GM23338 (cell line): Measurements from ENCODE around the gene KLC4. TPM values are rescaled to one million over a fixed set of nuclear protein-coding genes. Genes with fewer than 3 reads are reported as not detected.
A peak's percentile ranks its signal among the peaks of the same experiment; 100 is the strongest.

ENCODE experiments used
- ATAC-seq: fragments of 200-7000 bp; cut with Tn5 transposase; 3 replicates; pipeline ENCODE4 v1.9.1; 2020
- DNase-seq: peaks from one replicate; pipeline ENCODE4 v3.0.0-alpha.2; 2015; ENCODE audit warnings: low spot score
- H2AFZ ChIP-seq: fragments of 200-600 bp; sonication (generic); 2 replicates; pipeline ENCODE4 v1.8.0; 2016; ENCODE audit warnings: antibody characterized with exemption, mild to moderate bottlenecking, moderate library complexity
- H3F3A ChIP-seq: fragments of 200-600 bp; sonication (generic); replicated peaks from 2 replicates; pipeline ENCODE4 v1.8.0; 2017; ENCODE audit warnings: antibody characterized with exemption, mixed run types, low read depth
- H3K27ac ChIP-seq: fragments of 200-600 bp; sonication (generic); 2 replicates; pipeline ENCODE4 v1.6.1; 2016; ENCODE audit warnings: low read depth
- H3K27me3 ChIP-seq: fragments of 200-600 bp; sonication (generic); 2 replicates; pipeline ENCODE4 v1.8.0; 2016; ENCODE audit warnings: mild to moderate bottlenecking, mixed run types, moderate library complexity; ENCODE audit not compliant: insufficient read depth
- H3K36me3 ChIP-seq: fragments of 200-600 bp; sonication (generic); 2 replicates; pipeline ENCODE4 v1.8.0; 2016; ENCODE audit warnings: mild to moderate bottlenecking; ENCODE audit not compliant: insufficient read depth
- H3K4me1 ChIP-seq: fragments of 200-600 bp; sonication (generic); 2 replicates; pipeline ENCODE4 v1.8.0; 2016; ENCODE audit warnings: mild to moderate bottlenecking, moderate library complexity; ENCODE audit not compliant: insufficient read depth
- H3K4me2 ChIP-seq: fragments of 200-600 bp; sonication (generic); 2 replicates; pipeline ENCODE4 v1.7.1; 2017; ENCODE audit warnings: mixed run types
- H3K4me3 ChIP-seq: fragments of 200-600 bp; sonication (generic); 2 replicates; pipeline ENCODE4 v1.6.1; 2016; ENCODE audit warnings: mixed run types
- H3K79me2 ChIP-seq: fragments of 200-600 bp; sonication (generic); replicated peaks from 2 replicates; pipeline ENCODE4 v1.8.0; 2017; ENCODE audit warnings: mild to moderate bottlenecking; ENCODE audit not compliant: insufficient read depth
- H3K9me2 ChIP-seq: fragments of 200-600 bp; sonication (generic); 2 replicates; pipeline ENCODE4 v1.8.0; 2017; ENCODE audit not compliant: insufficient read depth
- H4K20me1 ChIP-seq: fragments of 200-600 bp; sonication (generic); replicated peaks from 2 replicates; pipeline ENCODE4 v1.8.0; 2017; ENCODE audit warnings: mild to moderate bottlenecking; ENCODE audit not compliant: insufficient read depth
- H3K27ac Mint-ChIP-seq: 2 replicates; pipeline ENCODE4 v1.8.0; 2020; ENCODE audit warnings: inconsistent platforms, mild to moderate bottlenecking, moderate library complexity, mixed read lengths
- H3K27me3 Mint-ChIP-seq: 3 replicates; pipeline ENCODE4 v1.8.0; 2022; ENCODE audit warnings: low read depth, mild to moderate bottlenecking, moderate library complexity, mixed read lengths, inconsistent platforms; ENCODE audit not compliant: insufficient read depth, poor library complexity
- H3K36me3 Mint-ChIP-seq: 3 replicates; pipeline ENCODE4 v1.8.0; 2021; ENCODE audit warnings: low read depth, mild to moderate bottlenecking, inconsistent platforms, moderate library complexity, mixed read lengths
- H3K4me1 Mint-ChIP-seq: 3 replicates; pipeline ENCODE4 v1.8.0; 2020; ENCODE audit warnings: mild to moderate bottlenecking, inconsistent platforms, mixed read lengths
- H3K4me3 Mint-ChIP-seq: 3 replicates; pipeline ENCODE4 v1.8.0; 2021; ENCODE audit warnings: moderate library complexity, mild to moderate bottlenecking, inconsistent platforms, mixed read lengths
- H3K9me3 Mint-ChIP-seq: 3 replicates; pipeline ENCODE4 v1.8.0; 2020; ENCODE audit warnings: moderate library complexity, mild to moderate bottlenecking, inconsistent platforms, mixed read lengths
- EZH2 ChIP-seq: fragments of 200-600 bp; sonication (generic); IDR thresholded peaks from one replicate; pipeline ENCODE4 v1.8.0; 2017; ENCODE audit warnings: antibody characterized with exemption, mild to moderate bottlenecking, low read depth; ENCODE audit not compliant: unreplicated experiment
- EZH2phosphoT487 ChIP-seq: fragments of 200-600 bp; sonication (generic); IDR thresholded peaks from one replicate; pipeline ENCODE4 v1.8.1; 2018; ENCODE audit warnings: antibody characterized with exemption; ENCODE audit not compliant: unreplicated experiment
- JUNB ChIP-seq: IDR thresholded peaks from one replicate; pipeline ENCODE4 v1.6.1; 2016; ENCODE audit warnings: antibody characterized with exemption; ENCODE audit not compliant: unreplicated experiment
- NANOG ChIP-seq: IDR thresholded peaks from 2 replicates; pipeline ENCODE4 v1.6.1; 2016; ENCODE audit warnings: antibody characterized with exemption, borderline replicate concordance
- ZNF114 ChIP-seq: fragments of 250-450 bp; sonication (Bioruptor Pico); IDR thresholded peaks from 2 replicates; pipeline ENCODE4 v1.5.0; 2020; ENCODE audit warnings: mild to moderate bottlenecking, moderate library complexity
- polyA plus RNA-seq: library from polyadenylated mRNA; unstranded; fragments of >200 nt; fragmentation: Nextera tagmentation; extraction: Ambion mirVana; gene quantifications from 2 replicates; pipeline ENCODE4 v1.2.1, GENCODE V29; 2016
- total RNA-seq: library from RNA; depleted of rRNA; stranded (reverse); fragments of >200 nt; shearing (Covaris generic); gene quantifications from 2 replicates; pipeline ENCODE4 v1.2.3, GENCODE V29; 2014
- TF ChIP-seq, protein P1 (sequence below): fragments of 250-450 bp; sonication (Bioruptor Pico); IDR thresholded peaks from 2 replicates; pipeline ENCODE4 v1.5.0; 2020; ENCODE audit warnings: mild to moderate bottlenecking, moderate library complexity
- TF ChIP-seq, protein P2 (sequence below): IDR thresholded peaks from one replicate; pipeline ENCODE4 v1.6.1; 2018; ENCODE audit warnings: antibody characterized with exemption; ENCODE audit not compliant: unreplicated experiment

Gene KLC4
- total and polyA plus RNA-seq, 2 experiments from 2014 or later = 14.9 to 17.4 TPM

DNA sequence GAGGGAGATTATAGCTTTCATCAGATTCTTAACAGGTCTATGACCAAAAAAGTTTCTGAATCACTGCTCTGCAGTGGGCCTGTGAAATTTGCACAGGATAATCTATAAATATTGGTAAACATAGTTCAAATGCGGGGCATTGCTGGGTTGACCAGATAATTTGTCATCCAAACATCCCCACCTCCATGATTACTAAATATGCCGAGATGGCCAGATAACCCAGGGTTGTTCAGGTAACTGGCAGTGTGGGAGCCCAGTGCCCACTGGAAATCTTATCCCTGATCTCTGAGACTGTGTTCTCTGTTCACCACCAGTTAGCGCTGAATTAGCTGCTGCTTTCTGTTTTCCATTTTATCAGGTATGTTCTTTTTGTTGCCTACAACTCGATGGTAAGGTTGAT is 38.1 kb downstream of the KLC4 start:
- peak overlapping the region; percentile 84; the same call in 1 of the 2 replicates for H3K27ac ChIP-seq
- peaks cover 97% of the 10 kb centered on the region for H3K79me2 ChIP-seq
- DNase-seq = no peak
- Mint-ChIP-seq H3K9me3 (no peaks in the 10 kb centered on the region), H3K27me3 (peaks cover 3% of the 10 kb centered on the region), H3K4me3 (no peak overlapping the region), H3K27ac (peak overlapping the region; percentile 93; the same call in 1 of the 2 replicates), H3K4me1 (peaks cover 46% of the 10 kb centered on the region), H3K36me3 (no peaks in the 10 kb centered on the region)
- ATAC-seq = no peak
- no peak for TF ChIP-seq NANOG
- TF ChIP-seq JUNB = no peak
- no peak for TF ChIP-seq EZH2phosphoT487
- no peak for TF ChIP-seq EZH2
- TF ChIP-seq, protein P1, sequence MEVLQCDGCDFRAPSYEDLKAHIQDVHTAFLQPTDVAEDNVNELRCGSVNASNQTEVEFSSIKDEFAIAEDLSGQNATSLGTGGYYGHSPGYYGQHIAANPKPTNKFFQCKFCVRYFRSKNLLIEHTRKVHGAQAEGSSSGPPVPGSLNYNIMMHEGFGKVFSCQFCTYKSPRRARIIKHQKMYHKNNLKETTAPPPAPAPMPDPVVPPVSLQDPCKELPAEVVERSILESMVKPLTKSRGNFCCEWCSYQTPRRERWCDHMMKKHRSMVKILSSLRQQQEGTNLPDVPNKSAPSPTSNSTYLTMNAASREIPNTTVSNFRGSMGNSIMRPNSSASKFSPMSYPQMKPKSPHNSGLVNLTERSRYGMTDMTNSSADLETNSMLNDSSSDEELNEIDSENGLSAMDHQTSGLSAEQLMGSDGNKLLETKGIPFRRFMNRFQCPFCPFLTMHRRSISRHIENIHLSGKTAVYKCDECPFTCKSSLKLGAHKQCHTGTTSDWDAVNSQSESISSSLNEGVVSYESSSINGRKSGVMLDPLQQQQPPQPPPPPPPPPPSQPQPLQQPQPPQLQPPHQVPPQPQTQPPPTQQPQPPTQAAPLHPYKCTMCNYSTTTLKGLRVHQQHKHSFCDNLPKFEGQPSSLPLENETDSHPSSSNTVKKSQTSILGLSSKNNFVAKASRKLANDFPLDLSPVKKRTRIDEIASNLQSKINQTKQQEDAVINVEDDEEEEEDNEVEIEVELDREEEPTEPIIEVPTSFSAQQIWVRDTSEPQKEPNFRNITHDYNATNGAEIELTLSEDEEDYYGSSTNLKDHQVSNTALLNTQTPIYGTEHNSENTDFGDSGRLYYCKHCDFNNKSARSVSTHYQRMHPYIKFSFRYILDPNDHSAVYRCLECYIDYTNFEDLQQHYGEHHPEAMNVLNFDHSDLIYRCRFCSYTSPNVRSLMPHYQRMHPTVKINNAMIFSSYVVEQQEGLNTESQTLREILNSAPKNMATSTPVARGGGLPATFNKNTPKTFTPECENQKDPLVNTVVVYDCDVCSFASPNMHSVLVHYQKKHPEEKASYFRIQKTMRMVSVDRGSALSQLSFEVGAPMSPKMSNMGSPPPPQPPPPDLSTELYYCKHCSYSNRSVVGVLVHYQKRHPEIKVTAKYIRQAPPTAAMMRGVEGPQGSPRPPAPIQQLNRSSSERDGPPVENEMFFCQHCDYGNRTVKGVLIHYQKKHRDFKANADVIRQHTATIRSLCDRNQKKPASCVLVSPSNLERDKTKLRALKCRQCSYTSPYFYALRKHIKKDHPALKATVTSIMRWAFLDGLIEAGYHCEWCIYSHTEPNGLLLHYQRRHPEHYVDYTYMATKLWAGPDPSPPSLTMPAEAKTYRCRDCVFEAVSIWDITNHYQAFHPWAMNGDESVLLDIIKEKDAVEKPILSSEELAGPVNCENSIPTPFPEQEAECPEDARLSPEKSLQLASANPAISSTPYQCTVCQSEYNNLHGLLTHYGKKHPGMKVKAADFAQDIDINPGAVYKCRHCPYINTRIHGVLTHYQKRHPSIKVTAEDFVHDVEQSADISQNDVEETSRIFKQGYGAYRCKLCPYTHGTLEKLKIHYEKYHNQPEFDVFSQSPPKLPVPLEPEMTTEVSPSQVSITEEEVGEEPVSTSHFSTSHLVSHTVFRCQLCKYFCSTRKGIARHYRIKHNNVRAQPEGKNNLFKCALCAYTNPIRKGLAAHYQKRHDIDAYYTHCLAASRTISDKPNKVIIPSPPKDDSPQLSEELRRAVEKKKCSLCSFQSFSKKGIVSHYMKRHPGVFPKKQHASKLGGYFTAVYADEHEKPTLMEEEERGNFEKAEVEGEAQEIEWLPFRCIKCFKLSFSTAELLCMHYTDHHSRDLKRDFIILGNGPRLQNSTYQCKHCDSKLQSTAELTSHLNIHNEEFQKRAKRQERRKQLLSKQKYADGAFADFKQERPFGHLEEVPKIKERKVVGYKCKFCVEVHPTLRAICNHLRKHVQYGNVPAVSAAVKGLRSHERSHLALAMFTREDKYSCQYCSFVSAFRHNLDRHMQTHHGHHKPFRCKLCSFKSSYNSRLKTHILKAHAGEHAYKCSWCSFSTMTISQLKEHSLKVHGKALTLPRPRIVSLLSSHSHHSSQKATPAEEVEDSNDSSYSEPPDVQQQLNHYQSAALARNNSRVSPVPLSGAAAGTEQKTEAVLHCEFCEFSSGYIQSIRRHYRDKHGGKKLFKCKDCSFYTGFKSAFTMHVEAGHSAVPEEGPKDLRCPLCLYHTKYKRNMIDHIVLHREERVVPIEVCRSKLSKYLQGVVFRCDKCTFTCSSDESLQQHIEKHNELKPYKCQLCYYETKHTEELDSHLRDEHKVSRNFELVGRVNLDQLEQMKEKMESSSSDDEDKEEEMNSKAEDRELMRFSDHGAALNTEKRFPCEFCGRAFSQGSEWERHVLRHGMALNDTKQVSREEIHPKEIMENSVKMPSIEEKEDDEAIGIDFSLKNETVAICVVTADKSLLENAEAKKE (CRISPR knock-in tag) = no peak
- TF ChIP-seq, protein P2, sequence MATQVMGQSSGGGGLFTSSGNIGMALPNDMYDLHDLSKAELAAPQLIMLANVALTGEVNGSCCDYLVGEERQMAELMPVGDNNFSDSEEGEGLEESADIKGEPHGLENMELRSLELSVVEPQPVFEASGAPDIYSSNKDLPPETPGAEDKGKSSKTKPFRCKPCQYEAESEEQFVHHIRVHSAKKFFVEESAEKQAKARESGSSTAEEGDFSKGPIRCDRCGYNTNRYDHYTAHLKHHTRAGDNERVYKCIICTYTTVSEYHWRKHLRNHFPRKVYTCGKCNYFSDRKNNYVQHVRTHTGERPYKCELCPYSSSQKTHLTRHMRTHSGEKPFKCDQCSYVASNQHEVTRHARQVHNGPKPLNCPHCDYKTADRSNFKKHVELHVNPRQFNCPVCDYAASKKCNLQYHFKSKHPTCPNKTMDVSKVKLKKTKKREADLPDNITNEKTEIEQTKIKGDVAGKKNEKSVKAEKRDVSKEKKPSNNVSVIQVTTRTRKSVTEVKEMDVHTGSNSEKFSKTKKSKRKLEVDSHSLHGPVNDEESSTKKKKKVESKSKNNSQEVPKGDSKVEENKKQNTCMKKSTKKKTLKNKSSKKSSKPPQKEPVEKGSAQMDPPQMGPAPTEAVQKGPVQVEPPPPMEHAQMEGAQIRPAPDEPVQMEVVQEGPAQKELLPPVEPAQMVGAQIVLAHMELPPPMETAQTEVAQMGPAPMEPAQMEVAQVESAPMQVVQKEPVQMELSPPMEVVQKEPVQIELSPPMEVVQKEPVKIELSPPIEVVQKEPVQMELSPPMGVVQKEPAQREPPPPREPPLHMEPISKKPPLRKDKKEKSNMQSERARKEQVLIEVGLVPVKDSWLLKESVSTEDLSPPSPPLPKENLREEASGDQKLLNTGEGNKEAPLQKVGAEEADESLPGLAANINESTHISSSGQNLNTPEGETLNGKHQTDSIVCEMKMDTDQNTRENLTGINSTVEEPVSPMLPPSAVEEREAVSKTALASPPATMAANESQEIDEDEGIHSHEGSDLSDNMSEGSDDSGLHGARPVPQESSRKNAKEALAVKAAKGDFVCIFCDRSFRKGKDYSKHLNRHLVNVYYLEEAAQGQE = no peak
- no peak for TF ChIP-seq ZNF114 (CRISPR knock-in tag)
- H3K4me3 ChIP-seq = no peak overlapping the region
- H3K27me3 ChIP-seq = no peaks in the 10 kb centered on the region
- no peaks in the 10 kb centered on the region for H3K9me2 ChIP-seq
- H2AFZ ChIP-seq = no peak overlapping the region
- H3K36me3 ChIP-seq = no peaks in the 10 kb centered on the region
- H3F3A ChIP-seq = peaks cover 3% of the 10 kb centered on the region; the same call in 1 of the 2 replicates
- H4K20me1 ChIP-seq = no peaks in the 10 kb centered on the region
- H3K4me1 ChIP-seq = peaks cover 36% of the 10 kb centered on the region
- peak overlapping the region; percentile 64; the same call in 1 of the 2 replicates for H3K4me2 ChIP-seq
